HepG2 (cell line): ENCODE data around the gene SLC22A31. TPM values are rescaled to one million over a fixed set of nuclear protein-coding genes. Genes with fewer than 3 reads are reported as not detected.

Experiments used
- ATAC-seq: fragments of 200-7000 bp; cut with Tn5 transposase; 3 replicates; pipeline ENCODE4 v1.9.1; 2020; ENCODE audit warnings: mild to moderate bottlenecking, moderate library complexity
- BruUV-seq: library from RNA; stranded (reverse); fragments of 400-500 nt; replicated peaks from 2 replicates; lab custom pipeline; 2021; lab: Mats Ljungman, UMichigan
- CTCF ChIA-PET: fragments of 300-600 bp; formaldehyde crosslinking; extraction: SDS; loops from one replicate; lab custom pipeline; 2021; ENCODE audit warnings: low total read pairs, inconsistent platforms, low intra/inter-chr PET ratio; lab: Yijun Ruan, JAX
- POLR2A ChIA-PET: fragments of 350-600 bp; sonication (Branson Sonifier 250); formaldehyde crosslinking; loops from one replicate; lab custom pipeline; 2020; ENCODE audit warnings: antibody characterized with exemption, inconsistent platforms; lab: Yijun Ruan, JAX
- DNase-seq: peaks from one replicate; pipeline ENCODE4 v3.0.0-alpha.2; 2015; ENCODE audit warnings: low spot score
- FAIRE-seq: peaks from 3 replicates; lab custom pipeline; 2011; peaks lifted over from hg19 to GRCh38; lab: Jason Lieb, UNC
- H2AFZ ChIP-seq: one replicate; pipeline ENCODE4 v1.6.1; 2011; ENCODE audit warnings: low read length, inconsistent platforms
- H3K27ac ChIP-seq: fragments of 300-600 bp; 3 replicates; pipeline ENCODE4 v1.8.0; 2011; ENCODE audit warnings: mixed run types, mild to moderate bottlenecking, mixed read lengths, low read length, inconsistent platforms; ENCODE audit not compliant: insufficient read depth; ENCODE audit errors: extremely low read length
- H3K27me3 ChIP-seq, 2 experiments: fragments of 200-600 bp in 1 of 2; 2 replicates in 1 of 2; 3 replicates in 1 of 2; pipeline versions ENCODE4 v1.6.0 to v1.8.0; 2011; ENCODE audit warnings: low read length in 2 of 2, mild to moderate bottlenecking in 2 of 2, moderate library complexity in 2 of 2, inconsistent platforms in 1 of 2; ENCODE audit not compliant: insufficient read depth in 2 of 2, control insufficient read depth in 1 of 2
- H3K36me3 ChIP-seq, 2 experiments: fragments of 200-600 bp in 1 of 2; replicated peaks in 1 of 2; 2 replicates in 1 of 2; 3 replicates in 1 of 2; pipeline versions ENCODE4 v1.5.1 to v1.8.0; 2011; ENCODE audit warnings: low read length in 2 of 2, inconsistent platforms in 1 of 2; ENCODE audit not compliant: insufficient read depth in 2 of 2, control insufficient read depth in 1 of 2
- H3K4me1 ChIP-seq: 2 replicates; pipeline ENCODE4 v1.5.1; 2012; ENCODE audit warnings: low read length, inconsistent platforms; ENCODE audit not compliant: insufficient read depth
- H3K4me2 ChIP-seq: 2 replicates; pipeline ENCODE4 v1.6.0; 2011; ENCODE audit warnings: low read depth, low read length, inconsistent platforms
- H3K4me3 ChIP-seq, 3 experiments: fragments of 200-600 bp in 1 of 3; sonication (generic), shearing (Covaris generic) in 1 of 3; replicated peaks in 1 of 3; 2 replicates each; pipeline ENCODE4 v1.5.1; 2011 to 2016; ENCODE audit warnings: low read length in 3 of 3, inconsistent platforms in 2 of 3, low read depth in 2 of 3, mild to moderate bottlenecking in 2 of 3, control low read depth in 1 of 3, mixed read lengths in 1 of 3; ENCODE audit not compliant: insufficient read depth in 1 of 3
- H3K79me2 ChIP-seq: one replicate; pipeline ENCODE4 v1.6.1; 2011; ENCODE audit warnings: low read length, inconsistent platforms; ENCODE audit not compliant: insufficient read depth
- H3K9ac ChIP-seq: 2 replicates; pipeline ENCODE4 v1.6.0; 2011; ENCODE audit warnings: mild to moderate bottlenecking, low read depth, low read length, inconsistent platforms; ENCODE audit not compliant: insufficient read depth
- H3K9me3 ChIP-seq: 2 replicates; pipeline ENCODE4 v1.5.1; 2012; ENCODE audit warnings: mild to moderate bottlenecking, low read length
- H4K20me1 ChIP-seq: 2 replicates; pipeline ENCODE4 v1.6.0; 2011; ENCODE audit warnings: inconsistent platforms, mild to moderate bottlenecking, low read length, moderate library complexity; ENCODE audit not compliant: insufficient read depth
- ARID4A ChIP-seq: sonication (generic); formaldehyde crosslinking; IDR thresholded peaks from 2 replicates; pipeline ENCODE4 v1.5.0; 2020; ENCODE audit warnings: mild to moderate bottlenecking, missing genetic modification reagents, borderline replicate concordance
- MTA3 ChIP-seq: sonication (generic); formaldehyde crosslinking; IDR thresholded peaks from 2 replicates; pipeline ENCODE4 v1.4.0; 2020; ENCODE audit warnings: missing genetic modification reagents
- NBN ChIP-seq: fragments of 450-650 bp; conservative IDR thresholded peaks from 2 replicates; pipeline ENCODE4 v1.6.1; 2017
- NFAT5 ChIP-seq: sonication (generic); formaldehyde crosslinking; IDR thresholded peaks from 2 replicates; pipeline ENCODE4 v1.4.0; 2020; ENCODE audit warnings: missing genetic modification reagents
- NFKB2 ChIP-seq: sonication (generic); formaldehyde crosslinking; IDR thresholded peaks from 2 replicates; pipeline ENCODE4 v1.4.0; 2020; ENCODE audit warnings: missing genetic modification reagents, borderline replicate concordance
- PHF21A ChIP-seq: sonication (generic); formaldehyde crosslinking; IDR thresholded peaks from 2 replicates; pipeline ENCODE4 v1.5.0; 2020; ENCODE audit warnings: mild to moderate bottlenecking, missing genetic modification reagents
- ZNF12 ChIP-seq: sonication (generic); formaldehyde crosslinking; IDR thresholded peaks from 2 replicates; pipeline ENCODE4 v1.5.0; 2020; ENCODE audit warnings: missing genetic modification reagents
- ZNF232 ChIP-seq: sonication (generic); formaldehyde crosslinking; IDR thresholded peaks from 2 replicates; pipeline ENCODE4 v1.4.0; 2020; ENCODE audit warnings: missing genetic modification reagents, borderline replicate concordance
- ZNF501 ChIP-seq: sonication (generic); formaldehyde crosslinking; IDR thresholded peaks from 2 replicates; pipeline ENCODE4 v1.5.1; 2020; ENCODE audit warnings: mild to moderate bottlenecking, moderate library complexity, missing genetic modification reagents
- ZNF557 ChIP-seq: sonication (generic); formaldehyde crosslinking; IDR thresholded peaks from 2 replicates; pipeline ENCODE4 v1.4.0; 2020; ENCODE audit warnings: missing genetic modification reagents
- WGBS: methylation state at CpG from one replicate; pipeline ENCODE4 v1.1.6; 2017; ENCODE audit warnings: low lambda C conversion rate; 5-methylcytosine and 5-hydroxymethylcytosine counted together
- in situ Hi-C: cut with HindIII; loops from 2 replicates; pipeline ENCODE4 v1.10.0; 2017; ENCODE audit warnings: low pct_unique_long_range_greater_than_20kb; ENCODE audit not compliant: extremely low pct_ligation_motif_present
- intact Hi-C: fragments of 100-400 bp; cut with micrococcal nuclease; formaldehyde crosslinking; loops from one replicate; pipeline ENCODE4 v1.10.0; 2022; ENCODE audit not compliant: unreplicated experiment
- polyA plus RNA-seq, 8 experiments: library from polyadenylated mRNA; depleted of rRNA in 3 of 8; stranded (reverse) in 7 of 8; unstranded in 1 of 8; fragments of >200 nt; fragmentation: Illumina TruSeq in 4 of 8; extraction: Trizol in 4 of 8; gene quantifications; 2 replicates each; pipeline versions ENCODE4 v1.2.1 to v1.2.3, GENCODE V29; 2011 to 2016; ENCODE audit warnings: low read depth in 4 of 8, missing spikeins in 1 of 8, mixed read lengths in 1 of 8; ENCODE audit not compliant: insufficient read depth in 1 of 8
- total RNA-seq, 5 experiments: library from RNA; depleted of rRNA; stranded (reverse); fragments of >200 nt; fragmentation: Illumina TruSeq; extraction: Trizol; gene quantifications; 2 replicates each; pipeline ENCODE4 v1.2.3, GENCODE V29; 2016; ENCODE audit warnings: low read depth in 1 of 5
- TF ChIP-seq, protein P1 (sequence below): sonication (generic); formaldehyde crosslinking; IDR thresholded peaks from 2 replicates; pipeline ENCODE4 v1.4.0; 2020; ENCODE audit warnings: missing genetic modification reagents

SLC22A31 gene
- total and polyA plus RNA-seq, 2 of the 13 experiments (the other 11 are each of a cell fraction or from before 2014, with no cell fraction given) = 67.3 to 83.3 TPM

- DNase-seq (no peak), FAIRE-seq (no peak)
- no peaks in the 10 kb centered on the region for H4K20me1 ChIP-seq
- TF ChIP-seq NFAT5 (CRISPR knock-in tag) (no peak), MTA3 (CRISPR knock-in tag) (no peak), ZNF501 (CRISPR knock-in tag) (no peak), ZNF12 (CRISPR knock-in tag) (no peak), ARID4A (CRISPR knock-in tag) (no peak), ZNF232 (CRISPR knock-in tag) (no peak), ZNF557 (CRISPR knock-in tag) (no peak), NBN (no peak), NFKB2 (CRISPR knock-in tag) (no peak), PHF21A (no peak)
- TF ChIP-seq, protein P1, sequence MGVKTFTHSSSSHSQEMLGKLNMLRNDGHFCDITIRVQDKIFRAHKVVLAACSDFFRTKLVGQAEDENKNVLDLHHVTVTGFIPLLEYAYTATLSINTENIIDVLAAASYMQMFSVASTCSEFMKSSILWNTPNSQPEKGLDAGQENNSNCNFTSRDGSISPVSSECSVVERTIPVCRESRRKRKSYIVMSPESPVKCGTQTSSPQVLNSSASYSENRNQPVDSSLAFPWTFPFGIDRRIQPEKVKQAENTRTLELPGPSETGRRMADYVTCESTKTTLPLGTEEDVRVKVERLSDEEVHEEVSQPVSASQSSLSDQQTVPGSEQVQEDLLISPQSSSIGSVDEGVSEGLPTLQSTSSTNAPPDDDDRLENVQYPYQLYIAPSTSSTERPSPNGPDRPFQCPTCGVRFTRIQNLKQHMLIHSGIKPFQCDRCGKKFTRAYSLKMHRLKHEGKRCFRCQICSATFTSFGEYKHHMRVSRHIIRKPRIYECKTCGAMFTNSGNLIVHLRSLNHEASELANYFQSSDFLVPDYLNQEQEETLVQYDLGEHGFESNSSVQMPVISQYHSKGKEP = no peak
Measured at GRCh38 chr16:89233678-89234490, 33.5 kb upstream of the SLC22A31 start.

More at GRCh38 chr16:89233678-89234490, 33.5 kb upstream of the SLC22A31 start:
- peaks cover 27% of the 10 kb centered on the region for H3K4me1 ChIP-seq
- H3K79me2 ChIP-seq = no peaks in the 10 kb centered on the region
- H2AFZ ChIP-seq = no peak overlapping the region
- no peak overlapping the region for H3K9ac ChIP-seq
- peaks cover 16 to 23% of the 10 kb centered on the region in 2 experiments for H3K36me3 ChIP-seq
- H3K27ac ChIP-seq = no peak overlapping the region
- H3K4me3 ChIP-seq = no peak overlapping the region
- in situ Hi-C loops = no loop called here
- intact Hi-C loops = no loop called here
- no peaks in the 10 kb centered on the region for H3K9me3 ChIP-seq
- WGBS = 93% methylated on average over 16 of the region's 16 CpGs
- H3K27me3 ChIP-seq = no peaks in the 10 kb centered on the region
- BruUV-seq = no TSS peak
- no peak for ATAC-seq
- ChIA-PET POLR2A (no interaction called here), CTCF (no interaction called here)
- H3K4me2 ChIP-seq = no peak overlapping the region
